ENCODE data around the gene FOXC1. TPM values are rescaled to one million over a fixed set of nuclear protein-coding genes. Genes with fewer than 3 reads are reported as not detected.

Gene FOXC1
- total and polyA plus RNA-seq, 9 of the 15 experiments (the other 6 are each of a cell fraction or from before 2014, with no cell fraction given): not detected

DNA sequence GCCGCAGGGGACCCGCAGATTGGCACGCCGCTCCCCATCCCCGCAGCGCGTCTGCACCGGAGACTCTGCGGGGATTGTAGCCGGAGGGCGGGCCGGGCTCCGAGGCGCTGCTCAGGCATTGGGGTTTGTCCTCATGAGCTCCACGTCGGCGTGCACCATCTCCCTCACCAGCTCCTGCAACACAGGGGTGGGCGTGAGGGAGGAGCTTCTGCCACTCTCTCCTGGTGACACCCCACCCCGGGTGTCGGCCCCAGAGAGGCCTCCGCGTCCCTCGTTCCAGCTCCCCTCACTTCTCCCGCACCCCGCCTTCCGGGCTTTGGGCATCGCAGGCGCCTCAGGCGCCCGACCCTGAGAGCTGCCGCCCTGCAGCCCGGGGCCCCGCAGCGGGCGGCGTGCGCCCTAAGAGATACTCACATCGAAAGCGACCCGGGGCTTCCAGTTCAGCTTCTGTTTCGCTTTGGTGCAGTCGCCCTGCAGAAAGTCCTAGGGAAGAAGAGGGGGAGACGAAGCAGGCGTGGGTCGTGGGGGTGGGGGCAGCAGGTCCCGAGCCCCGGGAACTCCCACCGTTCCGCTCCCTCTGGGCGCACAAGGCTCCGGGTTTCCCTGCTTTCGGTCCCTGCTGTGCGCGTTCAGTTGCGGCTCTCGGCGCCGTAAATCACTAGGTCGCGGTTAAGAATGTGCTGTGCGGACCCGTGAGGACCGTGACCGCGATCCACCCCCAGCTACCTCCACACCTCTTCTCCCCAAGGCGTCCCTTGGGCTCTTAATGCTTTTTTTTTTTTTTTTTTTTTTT lies 14.5 kb downstream of the FOXC1 start:
- Histone ChIP-seq H3K36me3 (ENCODE audit: control insufficient read depth, insufficient read depth, low read length) (no peaks in the 10 kb centered on the region), H2AFZ (ENCODE audit: low read depth, low read length) (no peak overlapping the region), H3K9me3 (replicated peaks; ENCODE audit: control insufficient read depth, insufficient read depth, low read depth, low read length) (no peaks in the 10 kb centered on the region), H3K4me2 (ENCODE audit: insufficient read depth, low read length) (no peak overlapping the region), H3K27me3 (ENCODE audit: control insufficient read depth in 2 of 2, insufficient read depth in 2 of 2, low read length in 2 of 2) (peaks cover 41 to 67% of the 10 kb centered on the region in 2 experiments), H3K9ac (ENCODE audit: insufficient read depth in 1 of 2, low read depth in 2 of 2, low read length in 2 of 2) (no peak overlapping the region), H3K4me1 (replicated peaks in 1 of 2; ENCODE audit: control insufficient read depth in 2 of 2, insufficient read depth in 2 of 2, low read length in 2 of 2) (peaks cover 0 to 4% of the 10 kb centered on the region in 2 experiments; a peak in 1 of 5 replicates), H3K27ac (ENCODE audit: extremely low read depth, low read depth, low read length) (no peak overlapping the region), H4K20me1 (replicated peaks; ENCODE audit: control insufficient read depth, insufficient read depth, low read length) (no peaks in the 10 kb centered on the region), H3K9me1 (ENCODE audit: control insufficient read depth, insufficient read depth, low read length) (no peaks in the 10 kb centered on the region), H3K79me2 (ENCODE audit: control insufficient read depth, insufficient read depth, low read length) (no peaks in the 10 kb centered on the region), H3K4me3 (no peak overlapping the region)
- CTCF ChIA-PET (ENCODE audit: low intra/inter-chr PET ratio): no interaction called here
- DNase-seq (ENCODE audit: extremely low read depth in 1 of 4, low spot score in 3 of 4) (no peak), FAIRE-seq (no peak), ATAC-seq (no peak)
- in situ Hi-C loops (cut with MboI): no loop called here
- POLR2A ChIA-PET: interaction anchor here (0.8 kb wide), 1 partner anchor 9 kb away, joined by 5 read pairs; no protein-coding TSS in a partner anchor
- no TSS peak for BruUV-seq (replicated peaks)
- 45% methylated on average over 36 of the region's 66 CpGs for WGBS (ENCODE audit: insufficient coverage, low coverage, missing lambda C conversion rate)
- intact Hi-C loops (cut with micrococcal nuclease): no loop called here
- no peak for TF ChIP-seq KLF16 (IDR thresholded peaks at IDR 0.05)
- TF ChIP-seq ZNF197 (CRISPR knock-in tag; IDR thresholded peaks at IDR 0.05; ENCODE audit: low read depth): no peak
- no peak for TF ChIP-seq RBM39 (optimal IDR thresholded peaks at IDR 0.05; ENCODE audit: low read depth, low read length)
- no peak for TF ChIP-seq HMGN3 (IDR thresholded peaks at IDR 0.05; ENCODE audit: borderline replicate concordance, extremely low read depth, insufficient read length, low read depth, low read length)
- TF ChIP-seq, protein P1, sequence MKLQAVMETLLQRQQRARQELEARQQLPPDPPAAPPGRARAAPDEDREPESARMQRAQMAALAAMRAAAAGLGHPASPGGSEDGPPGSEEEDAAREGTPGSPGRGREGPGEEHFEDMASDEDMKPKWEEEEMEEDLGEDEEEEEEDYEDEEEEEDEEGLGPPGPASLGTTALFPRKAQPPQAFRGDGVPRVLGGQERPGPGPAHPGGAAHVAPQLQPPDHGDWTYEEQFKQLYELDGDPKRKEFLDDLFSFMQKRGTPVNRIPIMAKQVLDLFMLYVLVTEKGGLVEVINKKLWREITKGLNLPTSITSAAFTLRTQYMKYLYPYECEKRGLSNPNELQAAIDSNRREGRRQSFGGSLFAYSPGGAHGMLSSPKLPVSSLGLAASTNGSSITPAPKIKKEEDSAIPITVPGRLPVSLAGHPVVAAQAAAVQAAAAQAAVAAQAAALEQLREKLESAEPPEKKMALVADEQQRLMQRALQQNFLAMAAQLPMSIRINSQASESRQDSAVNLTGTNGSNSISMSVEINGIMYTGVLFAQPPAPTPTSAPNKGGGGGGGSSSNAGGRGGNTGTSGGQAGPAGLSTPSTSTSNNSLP (IDR thresholded peaks at IDR 0.05; ENCODE audit: borderline replicate concordance, low read depth, low read length): no peak
- no peak for TF ChIP-seq EHMT2 (IDR thresholded peaks at IDR 0.05)
- no peak for TF ChIP-seq ZNF740 (CRISPR knock-in tag; IDR thresholded peaks at IDR 0.05)
- TF ChIP-seq ZNF740 (tag; IDR thresholded peaks at IDR 0.05): no peak
- no peak for TF ChIP-seq ZNF717 (CRISPR knock-in tag; IDR thresholded peaks at IDR 0.05)
- no peak for TF ChIP-seq ZNF232 (CRISPR knock-in tag; IDR thresholded peaks at IDR 0.05)
- TF ChIP-seq, protein P2, sequence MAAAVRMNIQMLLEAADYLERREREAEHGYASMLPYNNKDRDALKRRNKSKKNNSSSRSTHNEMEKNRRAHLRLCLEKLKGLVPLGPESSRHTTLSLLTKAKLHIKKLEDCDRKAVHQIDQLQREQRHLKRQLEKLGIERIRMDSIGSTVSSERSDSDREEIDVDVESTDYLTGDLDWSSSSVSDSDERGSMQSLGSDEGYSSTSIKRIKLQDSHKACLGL (CRISPR knock-in tag; IDR thresholded peaks at IDR 0.05; ENCODE audit: borderline replicate concordance, poor library complexity, severe bottlenecking): no peak
- no peak for TF ChIP-seq THAP12 (CRISPR knock-in tag; IDR thresholded peaks at IDR 0.05)
- TF ChIP-seq GTF2A2 (tag; IDR thresholded peaks at IDR 0.05): no peak
- no peak for TF ChIP-seq ZNF551 (CRISPR knock-in tag; IDR thresholded peaks at IDR 0.05)

Data from K562 (cell line).